Gastroesophageal sphincter (tissue), 3 donors: ENCODE data around the gene ISLR2.

Experiments
- EP300 ChIP-seq: sonication (generic); formaldehyde crosslinking; IDR thresholded peaks from one replicate; pipeline ENCODE4 v1.6.1; 2017; ENCODE audit warnings: antibody characterized with exemption, mild to moderate bottlenecking
- POLR2A ChIP-seq, 2 donors: fragments of 450-650 bp; IDR thresholded peaks; one replicate each; pipeline ENCODE4 v1.6.1; 2017; ENCODE audit warnings: antibody characterized with exemption in 2 of 2, mild to moderate bottlenecking in 2 of 2, moderate library complexity in 1 of 2
- POLR2AphosphoS5 ChIP-seq: sonication (generic); formaldehyde crosslinking; IDR thresholded peaks from one replicate; pipeline ENCODE4 v1.6.1; 2017; ENCODE audit warnings: antibody characterized with exemption
- TF ChIP-seq, protein P1 (sequence below), 4 experiments: fragments of 200-600 bp in 2 of 4; fragments of 450-650 bp in 2 of 4; sonication (generic) in 1 of 4; IDR thresholded peaks; one replicate each; pipeline ENCODE4 v1.5.1; 2017 to 2019; ENCODE audit warnings: antibody characterized with exemption in 4 of 4, mild to moderate bottlenecking in 2 of 4, moderate library complexity in 2 of 4

DNA sequence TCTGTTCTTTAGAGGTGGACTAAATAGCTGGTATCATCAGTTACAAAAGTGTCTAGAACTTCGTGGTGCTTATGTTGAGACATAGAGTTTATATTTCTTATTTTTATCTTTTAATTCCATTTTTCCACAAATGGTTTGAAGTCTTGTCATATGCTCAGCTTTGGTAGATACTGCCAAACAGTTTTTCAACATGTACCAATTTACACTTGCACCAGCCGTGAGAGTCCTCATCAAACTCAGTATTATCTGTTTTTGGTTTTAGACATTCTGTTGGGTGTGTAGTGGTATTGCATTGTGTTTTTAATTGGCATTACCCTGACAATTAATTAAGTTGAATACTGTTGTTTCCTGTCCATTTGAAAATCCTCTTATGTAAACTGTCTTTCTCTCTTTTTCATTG is 16.7 kb downstream of the ISLR2 start:
- TF ChIP-seq, protein P1, sequence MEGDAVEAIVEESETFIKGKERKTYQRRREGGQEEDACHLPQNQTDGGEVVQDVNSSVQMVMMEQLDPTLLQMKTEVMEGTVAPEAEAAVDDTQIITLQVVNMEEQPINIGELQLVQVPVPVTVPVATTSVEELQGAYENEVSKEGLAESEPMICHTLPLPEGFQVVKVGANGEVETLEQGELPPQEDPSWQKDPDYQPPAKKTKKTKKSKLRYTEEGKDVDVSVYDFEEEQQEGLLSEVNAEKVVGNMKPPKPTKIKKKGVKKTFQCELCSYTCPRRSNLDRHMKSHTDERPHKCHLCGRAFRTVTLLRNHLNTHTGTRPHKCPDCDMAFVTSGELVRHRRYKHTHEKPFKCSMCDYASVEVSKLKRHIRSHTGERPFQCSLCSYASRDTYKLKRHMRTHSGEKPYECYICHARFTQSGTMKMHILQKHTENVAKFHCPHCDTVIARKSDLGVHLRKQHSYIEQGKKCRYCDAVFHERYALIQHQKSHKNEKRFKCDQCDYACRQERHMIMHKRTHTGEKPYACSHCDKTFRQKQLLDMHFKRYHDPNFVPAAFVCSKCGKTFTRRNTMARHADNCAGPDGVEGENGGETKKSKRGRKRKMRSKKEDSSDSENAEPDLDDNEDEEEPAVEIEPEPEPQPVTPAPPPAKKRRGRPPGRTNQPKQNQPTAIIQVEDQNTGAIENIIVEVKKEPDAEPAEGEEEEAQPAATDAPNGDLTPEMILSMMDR (IDR thresholded peaks at IDR 0.05): no peak
- no peak for TF ChIP-seq POLR2A (IDR thresholded peaks at IDR 0.05)
- no peak for TF ChIP-seq EP300
- TF ChIP-seq POLR2AphosphoS5: no peak
